Nephron progenitor cell (in vitro differentiated cells): Measurements from ENCODE around the gene FTCD.

ENCODE experiments used
- DNase-seq: peaks from one replicate; pipeline ENCODE4 v3.0.0; 2021
- H3K27ac Mint-ChIP-seq: 2 replicates; pipeline ENCODE4 v1.8.0; 2021; ENCODE audit warnings: mild to moderate bottlenecking, moderate library complexity, mixed read lengths
- H3K27me3 Mint-ChIP-seq: 2 replicates; pipeline ENCODE4 v1.8.0; 2021; ENCODE audit warnings: mild to moderate bottlenecking, low read depth, mixed read lengths; ENCODE audit not compliant: poor library complexity
- H3K36me3 Mint-ChIP-seq: 2 replicates; pipeline ENCODE4 v1.8.0; 2021; ENCODE audit warnings: low read depth, mixed read lengths
- H3K4me1 Mint-ChIP-seq: 2 replicates; pipeline ENCODE4 v1.8.0; 2021; ENCODE audit warnings: mixed read lengths
- H3K4me3 Mint-ChIP-seq: 2 replicates; pipeline ENCODE4 v1.8.0; 2021; ENCODE audit warnings: mild to moderate bottlenecking, moderate library complexity, mixed read lengths
- H3K9me3 Mint-ChIP-seq: 2 replicates; pipeline ENCODE4 v1.8.0; 2021; ENCODE audit warnings: mild to moderate bottlenecking, moderate library complexity, mixed read lengths
- CTCF ChIP-seq: fragments of 200-600 bp; sonication (generic); IDR thresholded peaks from 2 replicates; pipeline ENCODE4 v1.5.0; 2021; ENCODE audit warnings: antibody characterized with exemption

Gene FTCD

DNA sequence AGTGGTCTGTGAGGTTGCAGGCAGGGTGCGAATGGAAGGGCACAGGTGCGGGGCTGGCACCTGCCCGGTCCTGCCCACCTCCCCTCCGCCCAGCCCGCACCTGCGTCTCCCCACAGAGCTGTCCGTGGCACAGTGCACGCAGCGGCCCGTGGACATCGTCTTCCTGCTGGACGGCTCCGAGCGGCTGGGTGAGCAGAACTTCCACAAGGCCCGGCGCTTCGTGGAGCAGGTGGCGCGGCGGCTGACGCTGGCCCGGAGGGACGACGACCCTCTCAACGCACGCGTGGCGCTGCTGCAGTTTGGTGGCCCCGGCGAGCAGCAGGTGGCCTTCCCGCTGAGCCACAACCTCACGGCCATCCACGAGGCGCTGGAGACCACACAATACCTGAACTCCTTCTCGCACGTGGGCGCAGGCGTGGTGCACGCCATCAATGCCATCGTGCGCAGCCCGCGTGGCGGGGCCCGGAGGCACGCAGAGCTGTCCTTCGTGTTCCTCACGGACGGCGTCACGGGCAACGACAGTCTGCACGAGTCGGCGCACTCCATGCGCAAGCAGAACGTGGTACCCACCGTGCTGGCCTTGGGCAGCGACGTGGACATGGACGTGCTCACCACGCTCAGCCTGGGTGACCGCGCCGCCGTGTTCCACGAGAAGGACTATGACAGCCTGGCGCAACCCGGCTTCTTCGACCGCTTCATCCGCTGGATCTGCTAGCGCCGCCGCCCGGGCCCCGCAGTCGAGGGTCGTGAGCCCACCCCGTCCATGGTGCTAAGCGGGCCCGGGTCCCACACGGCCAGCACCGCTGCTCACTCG is 23.3 kb downstream of the FTCD start:
- Mint-ChIP-seq H3K27me3 (peaks cover 3% of the 10 kb centered on the region), H3K9me3 (no peaks in the 10 kb centered on the region), H3K4me1 (peaks cover 24% of the 10 kb centered on the region), H3K4me3 (no peak overlapping the region), H3K27ac (no peak overlapping the region), H3K36me3 (no peaks in the 10 kb centered on the region)
- no peak for TF ChIP-seq CTCF
- DNase-seq = no peak

GRCh38 chr21:46131588-46131837 is 23.9 kb downstream of the FTCD start:
- Mint-ChIP-seq H3K27ac (no peak overlapping the region), H3K9me3 (no peaks in the 10 kb centered on the region), H3K36me3 (no peaks in the 10 kb centered on the region), H3K4me1 (peaks cover 24% of the 10 kb centered on the region), H3K27me3 (peaks cover 3% of the 10 kb centered on the region), H3K4me3 (no peak overlapping the region)
- no peak for TF ChIP-seq CTCF
- DNase-seq = no peak

DNA sequence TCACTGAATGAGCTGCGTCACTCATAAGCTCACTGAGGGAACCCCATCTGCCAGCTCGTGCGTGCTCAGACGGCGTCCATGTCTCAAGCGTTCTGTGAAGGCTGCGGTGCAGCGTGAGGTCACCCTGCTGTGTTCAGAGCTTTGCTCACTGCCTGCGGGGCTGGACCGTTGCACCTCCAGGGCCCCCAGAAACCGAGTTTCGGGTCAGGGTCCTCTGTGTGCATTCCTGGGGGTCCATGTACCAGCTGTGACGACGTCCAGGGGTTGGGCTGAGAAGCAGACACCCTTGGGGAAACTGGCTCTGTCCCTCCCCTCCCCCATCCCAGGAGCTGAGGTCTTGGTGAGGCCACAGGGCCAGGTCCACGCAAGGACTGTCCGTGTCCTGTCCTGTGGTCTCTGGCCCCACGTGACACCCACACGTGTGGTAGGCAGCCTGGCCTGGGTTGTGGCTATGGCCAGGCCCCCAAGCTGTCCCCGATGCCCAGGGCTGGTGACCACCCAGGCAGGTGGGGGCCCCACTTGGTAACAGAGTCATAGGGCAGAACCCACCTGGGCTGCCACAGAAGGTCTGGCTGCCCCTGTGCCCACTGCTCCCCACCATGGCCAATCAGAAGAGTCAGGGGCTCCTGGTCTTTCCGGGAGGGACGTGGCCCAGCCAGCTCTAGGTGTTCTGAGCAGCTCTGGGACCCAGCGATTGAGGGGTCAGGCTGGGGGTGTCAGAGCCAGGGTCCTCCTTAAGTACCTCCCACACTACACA is 24.4 kb downstream of the FTCD start:
- H3K27me3 Mint-ChIP-seq = peaks cover 3% of the 10 kb centered on the region
- no peaks in the 10 kb centered on the region for H3K9me3 Mint-ChIP-seq
- no peak overlapping the region for H3K4me3 Mint-ChIP-seq
- H3K27ac Mint-ChIP-seq = no peak overlapping the region
- no peak for DNase-seq
- H3K4me1 Mint-ChIP-seq = peaks cover 24% of the 10 kb centered on the region
- no peaks in the 10 kb centered on the region for H3K36me3 Mint-ChIP-seq
- no peak for TF ChIP-seq CTCF

- TF ChIP-seq CTCF = no peak
- Mint-ChIP-seq H3K4me1 (peaks cover 24% of the 10 kb centered on the region), H3K36me3 (no peaks in the 10 kb centered on the region), H3K27me3 (peaks cover under 1% of the 10 kb centered on the region), H3K27ac (no peak overlapping the region), H3K9me3 (no peaks in the 10 kb centered on the region), H3K4me3 (no peak overlapping the region)
- no peak for DNase-seq
Measured at GRCh38 chr21:46129846-46130651, 25.3 kb downstream of the FTCD start.

- Mint-ChIP-seq H3K27ac (peak overlapping the region; percentile 94), H3K36me3 (peaks cover 4% of the 10 kb centered on the region), H3K9me3 (no peaks in the 10 kb centered on the region), H3K27me3 (no peaks in the 10 kb centered on the region), H3K4me3 (no peak overlapping the region), H3K4me1 (peaks cover 24% of the 10 kb centered on the region)
- TF ChIP-seq CTCF = no peak
- DNase-seq = no peak
Measured at GRCh38 chr21:46128933-46129571, 26.3 kb downstream of the FTCD start.
